Endodermal cell (in vitro differentiated cells): ENCODE data around the gene ASS1. TPM values are rescaled to one million over a fixed set of nuclear protein-coding genes. Genes with fewer than 3 reads are reported as not detected.

ENCODE experiments used
- DNase-seq: peaks from one replicate; pipeline ENCODE4 v3.0.0-alpha.2; 2017
- H3K27ac ChIP-seq: 2 replicates; pipeline ENCODE4 v1.5.1; 2013; ENCODE audit warnings: mild to moderate bottlenecking, low read depth, low read length, moderate library complexity
- H3K27me3 ChIP-seq: 2 replicates; pipeline ENCODE4 v1.6.1; 2013; ENCODE audit warnings: mild to moderate bottlenecking, low read length, moderate library complexity; ENCODE audit not compliant: insufficient read depth, control insufficient read depth, poor library complexity, severe bottlenecking
- H3K36me3 ChIP-seq: 2 replicates; pipeline ENCODE4 v1.7.0; 2013; ENCODE audit warnings: mild to moderate bottlenecking, low read length, moderate library complexity; ENCODE audit not compliant: control insufficient read depth, insufficient read depth
- H3K4me1 ChIP-seq: one replicate; pipeline ENCODE4 v1.7.0; 2013; ENCODE audit warnings: low read length; ENCODE audit not compliant: control insufficient read depth, insufficient read depth
- H3K4me3 ChIP-seq: 2 replicates; pipeline ENCODE4 v1.5.1; 2013; ENCODE audit warnings: mild to moderate bottlenecking, low read length, moderate library complexity
- H3K9ac ChIP-seq: 2 replicates; pipeline ENCODE4 v1.6.1; 2013; ENCODE audit warnings: mild to moderate bottlenecking, low read length, moderate library complexity; ENCODE audit not compliant: poor library complexity, severe bottlenecking; ENCODE audit errors: extremely low read depth
- H3K9me3 ChIP-seq: 2 replicates; pipeline ENCODE4 v1.6.1; 2013; ENCODE audit warnings: mild to moderate bottlenecking, low read length, moderate library complexity; ENCODE audit not compliant: control insufficient read depth
- H3K27ac Mint-ChIP-seq: 2 replicates; pipeline ENCODE4 v1.8.0; 2020; ENCODE audit warnings: mixed read lengths
- H3K27me3 Mint-ChIP-seq: 2 replicates; pipeline ENCODE4 v1.8.0; 2021; ENCODE audit warnings: mild to moderate bottlenecking, mixed read lengths; ENCODE audit not compliant: insufficient read depth
- H3K36me3 Mint-ChIP-seq: 2 replicates; pipeline ENCODE4 v1.8.0; 2020; ENCODE audit warnings: low read depth, mixed read lengths
- H3K4me1 Mint-ChIP-seq: 2 replicates; pipeline ENCODE4 v1.8.0; 2020; ENCODE audit warnings: mixed read lengths
- H3K4me3 Mint-ChIP-seq: 2 replicates; pipeline ENCODE4 v1.8.0; 2020; ENCODE audit warnings: mild to moderate bottlenecking, moderate library complexity, mixed read lengths
- H3K9me3 Mint-ChIP-seq: 2 replicates; pipeline ENCODE4 v1.8.0; 2020; ENCODE audit warnings: mild to moderate bottlenecking, mixed read lengths
- WGBS, 2 experiments: methylation state at CpG; one replicate each; pipeline versions ENCODE4 v1.1.5 to v1.1.7; 2013; ENCODE audit warnings: missing lambda C conversion rate in 2 of 2, mixed read lengths in 1 of 2; ENCODE audit not compliant: insufficient coverage in 1 of 2, insufficient read length in 1 of 2; 5-methylcytosine and 5-hydroxymethylcytosine counted together
- total RNA-seq, 2 donors: library from RNA; stranded (reverse); fragmentation: NEBNext Ultra II Directional in 1 of 2; extraction: Animal tissue kit (Norgen Biotek cat#: 25700) in 1 of 2; gene quantifications; 2 replicates in 1 of 2; 3 replicates in 1 of 2; pipeline ENCODE4 v1.2.1, GENCODE V29; 2021
- TF ChIP-seq, protein P1 (sequence below): fragments of 200-600 bp; sonication (generic); conservative IDR thresholded peaks from 2 replicates; pipeline ENCODE4 v1.5.0; 2021; ENCODE audit warnings: antibody characterized with exemption, mild to moderate bottlenecking

The ASS1 gene
- total RNA-seq, 2 donors from 2014 or later: 30.9 to 57.2 TPM

DNA sequence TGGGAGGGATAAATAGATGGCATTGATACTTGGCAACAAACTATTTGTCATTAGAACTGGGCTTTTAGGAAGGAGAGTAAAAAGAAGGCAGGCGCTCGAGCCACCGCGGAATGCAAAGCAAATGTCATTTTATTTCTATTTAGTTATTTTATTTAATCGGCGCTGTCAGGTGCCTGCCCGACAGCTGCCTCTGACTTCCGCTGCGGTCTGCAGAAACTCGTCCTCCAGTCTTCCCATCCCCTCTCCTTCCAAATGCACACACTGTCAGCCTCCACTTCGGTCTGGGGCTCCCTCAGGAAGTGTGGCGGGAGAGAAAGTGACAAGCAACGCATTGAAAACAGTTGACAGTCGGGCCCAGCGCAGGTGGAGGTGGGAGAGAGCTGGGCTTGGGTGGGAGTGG is 29.3 kb downstream of the ASS1 start:
- peaks cover 4% of the 10 kb centered on the region for H3K27me3 Mint-ChIP-seq
- H3K9me3 Mint-ChIP-seq: no peaks in the 10 kb centered on the region
- no peaks in the 10 kb centered on the region for H3K36me3 Mint-ChIP-seq
- no peak overlapping the region for H3K9ac ChIP-seq
- H3K4me3 Mint-ChIP-seq: no peak overlapping the region
- no peak for DNase-seq
- 49 to 65% methylated on average over 8 to 15 of the region's 15 CpGs for WGBS, 2 experiments
- H3K27me3 ChIP-seq: no peaks in the 10 kb centered on the region
- no peak overlapping the region for H3K27ac Mint-ChIP-seq
- H3K4me1 Mint-ChIP-seq: peaks cover 11% of the 10 kb centered on the region
- TF ChIP-seq, protein P1, sequence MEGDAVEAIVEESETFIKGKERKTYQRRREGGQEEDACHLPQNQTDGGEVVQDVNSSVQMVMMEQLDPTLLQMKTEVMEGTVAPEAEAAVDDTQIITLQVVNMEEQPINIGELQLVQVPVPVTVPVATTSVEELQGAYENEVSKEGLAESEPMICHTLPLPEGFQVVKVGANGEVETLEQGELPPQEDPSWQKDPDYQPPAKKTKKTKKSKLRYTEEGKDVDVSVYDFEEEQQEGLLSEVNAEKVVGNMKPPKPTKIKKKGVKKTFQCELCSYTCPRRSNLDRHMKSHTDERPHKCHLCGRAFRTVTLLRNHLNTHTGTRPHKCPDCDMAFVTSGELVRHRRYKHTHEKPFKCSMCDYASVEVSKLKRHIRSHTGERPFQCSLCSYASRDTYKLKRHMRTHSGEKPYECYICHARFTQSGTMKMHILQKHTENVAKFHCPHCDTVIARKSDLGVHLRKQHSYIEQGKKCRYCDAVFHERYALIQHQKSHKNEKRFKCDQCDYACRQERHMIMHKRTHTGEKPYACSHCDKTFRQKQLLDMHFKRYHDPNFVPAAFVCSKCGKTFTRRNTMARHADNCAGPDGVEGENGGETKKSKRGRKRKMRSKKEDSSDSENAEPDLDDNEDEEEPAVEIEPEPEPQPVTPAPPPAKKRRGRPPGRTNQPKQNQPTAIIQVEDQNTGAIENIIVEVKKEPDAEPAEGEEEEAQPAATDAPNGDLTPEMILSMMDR: no peak
- H3K4me1 ChIP-seq: peaks cover 13% of the 10 kb centered on the region
- no peaks in the 10 kb centered on the region for H3K9me3 ChIP-seq
- no peak overlapping the region for H3K27ac ChIP-seq
- H3K4me3 ChIP-seq: no peak overlapping the region
- H3K36me3 ChIP-seq: no peaks in the 10 kb centered on the region

DNA sequence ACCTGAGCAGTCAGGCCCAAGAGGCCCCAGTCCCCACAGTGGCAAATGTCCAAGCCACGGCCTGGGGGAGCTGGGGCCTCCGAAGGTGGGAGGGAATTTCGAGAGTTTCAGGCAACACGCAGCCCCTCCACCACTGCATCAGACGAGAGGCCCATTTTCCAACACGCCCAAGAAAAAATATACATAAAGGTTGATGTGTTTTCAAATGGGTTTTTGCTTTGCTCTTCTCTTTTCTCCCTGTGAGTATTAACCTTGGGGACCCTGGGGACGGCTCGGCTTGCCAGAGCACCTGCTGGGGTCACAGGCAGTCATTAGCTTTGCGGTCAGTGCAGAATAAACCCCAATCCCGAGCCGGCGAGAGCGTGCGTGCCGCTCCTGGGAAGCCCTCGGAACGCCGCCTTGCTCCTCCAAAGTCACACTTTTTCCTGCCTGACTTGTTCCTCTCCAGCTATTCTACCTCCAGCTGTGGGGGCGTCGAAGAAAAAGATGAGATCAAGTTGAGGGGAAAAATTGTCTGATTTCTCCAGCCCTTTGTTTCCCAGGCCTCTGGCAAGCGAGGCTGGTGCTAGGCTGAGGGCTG is 31.5 kb downstream of the ASS1 start:
- peaks cover 14% of the 10 kb centered on the region for H3K4me1 Mint-ChIP-seq
- H3K9me3 ChIP-seq: no peaks in the 10 kb centered on the region
- DNase-seq: no peak
- H3K36me3 Mint-ChIP-seq: no peaks in the 10 kb centered on the region
- no peak overlapping the region for H3K27ac ChIP-seq
- H3K27me3 Mint-ChIP-seq: peaks cover 19% of the 10 kb centered on the region
- no peak overlapping the region for H3K27ac Mint-ChIP-seq
- H3K27me3 ChIP-seq: no peaks in the 10 kb centered on the region
- TF ChIP-seq, protein P1: no peak
- no peak overlapping the region for H3K9ac ChIP-seq
- H3K36me3 ChIP-seq: no peaks in the 10 kb centered on the region
- H3K4me3 ChIP-seq: no peak overlapping the region
- H3K9me3 Mint-ChIP-seq: no peaks in the 10 kb centered on the region
- no peak overlapping the region for H3K4me3 Mint-ChIP-seq
- 80 to 93% methylated on average over 1 to 21 of the region's 21 CpGs for WGBS, 2 experiments
- peaks cover 13% of the 10 kb centered on the region for H3K4me1 ChIP-seq

DNA sequence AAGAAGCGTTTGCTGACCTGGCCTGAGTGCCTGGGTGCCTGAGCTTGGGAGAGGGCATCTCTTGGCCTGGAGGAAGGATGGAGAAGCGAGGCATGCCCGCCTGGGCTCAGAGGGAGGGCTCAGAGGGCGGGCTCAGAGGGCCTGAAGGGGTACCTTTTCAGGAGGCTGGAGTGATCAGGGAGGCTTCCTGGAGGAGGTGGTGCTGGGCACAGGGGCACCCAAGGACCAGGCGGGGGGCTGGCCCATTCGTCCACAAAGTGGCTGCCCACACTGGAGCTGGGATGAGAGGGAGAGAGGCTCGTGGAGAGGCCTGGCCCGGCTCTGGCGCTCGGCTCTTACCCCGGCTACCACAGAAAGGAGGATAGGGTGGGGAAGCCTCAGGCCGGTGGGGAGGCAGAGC is 32.8 kb downstream of the ASS1 start:
- Histone ChIP-seq H3K4me3 (no peak overlapping the region), H3K4me1 (peaks cover 10% of the 10 kb centered on the region), H3K9ac (no peak overlapping the region), H3K9me3 (no peaks in the 10 kb centered on the region), H3K27ac (no peak overlapping the region), H3K36me3 (no peaks in the 10 kb centered on the region), H3K27me3 (peaks cover 9% of the 10 kb centered on the region)
- Mint-ChIP-seq H3K27me3 (peaks cover 32% of the 10 kb centered on the region), H3K27ac (no peak overlapping the region), H3K9me3 (no peaks in the 10 kb centered on the region), H3K36me3 (no peaks in the 10 kb centered on the region), H3K4me3 (no peak overlapping the region), H3K4me1 (peaks cover 24% of the 10 kb centered on the region)
- no peak for DNase-seq
- TF ChIP-seq, protein P1: no peak
- 94 to 96% methylated on average over 9 to 12 of the region's 12 CpGs for WGBS, 2 experiments
